Measurements from ENCODE around the gene TLR1.

GRCh38 chr4:38774181-38774955 lies 30.2 kb downstream of the TLR1 start:
- no peak for TF ChIP-seq CTCF (IDR thresholded peaks at IDR 0.05; ENCODE audit: insufficient read depth, low read length)
- TF ChIP-seq POLR2AphosphoS5 (IDR thresholded peaks at IDR 0.05; ENCODE audit: low read depth) = no peak
- no peak for TF ChIP-seq GABPA (IDR thresholded peaks at IDR 0.05; ENCODE audit: low read depth)
